Body of pancreas (tissue), 4 donors: ENCODE results near the gene DGKI. TPM values are rescaled to one million over a fixed set of nuclear protein-coding genes. Genes with fewer than 3 reads are reported as not detected.

Experiments used
- ATAC-seq: fragments of 150-250 bp; one replicate; pipeline ENCODE4 v1.9.1; 2016
- DNase-seq, 4 donors: peaks; one replicate each; pipeline ENCODE4 v3.0.0-alpha.2; 2019
- H3K27ac ChIP-seq, 4 donors: fragments of 200-600 bp; sonication (generic); 1 replicate in 3 of 4; 2 replicates in 1 of 4; pipeline versions ENCODE4 v1.5.1 to v1.6.1; 2016 to 2019; ENCODE audit warnings: mild to moderate bottlenecking in 1 of 4, mixed read lengths in 1 of 4, moderate library complexity in 1 of 4
- H3K27me3 ChIP-seq, 2 donors: fragments of 200-600 bp; sonication (generic); one replicate each; pipeline ENCODE4 v1.6.0; 2016; ENCODE audit warnings: mild to moderate bottlenecking in 1 of 2
- H3K36me3 ChIP-seq, 2 donors: fragments of 200-600 bp; sonication (generic); replicated peaks in 1 of 2; 2 replicates each; pipeline ENCODE4 v1.5.1; 2016; ENCODE audit warnings: low read depth in 2 of 2; ENCODE audit not compliant: insufficient read depth in 1 of 2
- H3K4me1 ChIP-seq: fragments of 200-600 bp; sonication (generic); one replicate; pipeline ENCODE4 v1.6.0; 2016
- H3K4me3 ChIP-seq, 2 donors: fragments of 200-600 bp; sonication (generic); 1 replicate in 1 of 2; 2 replicates in 1 of 2; pipeline ENCODE4 v1.5.1; 2016 to 2019
- H3K9me3 ChIP-seq, 3 donors: fragments of 200-600 bp; sonication (generic); 1 replicate in 2 of 3; 2 replicates in 1 of 3; pipeline ENCODE4 v1.5.1; 2016
- POLR2A ChIP-seq, 3 donors: fragments of 450-650 bp; IDR thresholded peaks; one replicate each; pipeline ENCODE4 v1.6.1; 2016; ENCODE audit warnings: antibody characterized with exemption in 3 of 3, mild to moderate bottlenecking in 2 of 3
- WGBS, 2 donors: methylation state at CpG; one replicate each; pipeline ENCODE4 v1.1.5; 2017; 5-methylcytosine and 5-hydroxymethylcytosine counted together
- intact Hi-C: fragments of 100-400 bp; cut with DNase I; formaldehyde crosslinking; loops from one replicate; pipeline ENCODE4 v1.15.1; 2023
- total RNA-seq, 2 donors: library from RNA; depleted of rRNA; stranded (reverse); fragments of >200 nt; gene quantifications; one replicate each; pipeline ENCODE4 v1.1.0, GENCODE V29; 2016
- TF ChIP-seq, protein P1 (sequence below), 7 experiments: fragments of 450-650 bp in 4 of 7; fragments of 200-600 bp in 3 of 7; sonication (generic) in 3 of 7; IDR thresholded peaks; one replicate each; pipeline ENCODE4 v1.5.1; 2016 to 2019; ENCODE audit warnings: antibody characterized with exemption in 7 of 7

The DGKI gene
- total RNA-seq, 2 donors from 2014 or later: 2.6 TPM; not detected in 1

DNA sequence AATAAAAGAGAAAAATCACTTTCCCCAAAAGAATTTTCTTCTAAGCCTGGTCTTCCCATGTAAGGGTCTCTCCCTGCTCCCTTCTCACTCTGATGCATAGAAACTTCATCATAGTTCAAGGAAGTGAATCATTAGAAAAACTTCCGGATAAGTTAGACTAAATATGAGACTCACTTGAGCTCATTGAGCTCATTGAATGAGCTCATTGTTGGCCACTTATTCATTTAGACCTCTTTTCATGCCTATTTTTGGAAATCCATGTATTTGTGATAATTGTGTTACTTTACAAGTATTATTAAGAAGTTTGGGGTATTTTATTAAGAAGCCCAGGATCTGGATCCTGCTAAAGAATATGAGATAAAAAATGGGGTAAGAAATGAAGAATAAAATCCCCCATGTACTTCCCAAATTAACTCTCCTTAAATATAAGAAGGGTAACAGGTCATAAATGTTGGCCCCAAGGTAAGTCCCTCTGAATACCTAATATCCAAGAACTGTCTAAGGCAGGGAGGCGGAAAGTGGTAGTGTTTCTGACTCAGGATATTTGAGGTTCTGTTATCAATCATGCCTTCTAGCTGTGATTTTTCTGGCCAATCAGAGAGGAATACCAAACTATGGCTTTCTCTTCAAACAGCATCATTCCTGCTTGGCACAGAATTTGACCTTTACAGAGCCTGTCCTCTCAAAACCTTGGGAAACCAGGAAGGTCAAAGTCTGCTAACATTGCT lies 266.7 kb downstream of the DGKI start:
- no peak for DNase-seq

GRCh38 chr7:137578541-137578940 lies 268.2 kb downstream of the DGKI start:
- H3K27me3 ChIP-seq: no peaks in the 10 kb centered on the region
- no peaks in the 10 kb centered on the region for H3K4me1 ChIP-seq
- no peaks in the 10 kb centered on the region for H3K36me3 ChIP-seq
- TF ChIP-seq, protein P1, sequence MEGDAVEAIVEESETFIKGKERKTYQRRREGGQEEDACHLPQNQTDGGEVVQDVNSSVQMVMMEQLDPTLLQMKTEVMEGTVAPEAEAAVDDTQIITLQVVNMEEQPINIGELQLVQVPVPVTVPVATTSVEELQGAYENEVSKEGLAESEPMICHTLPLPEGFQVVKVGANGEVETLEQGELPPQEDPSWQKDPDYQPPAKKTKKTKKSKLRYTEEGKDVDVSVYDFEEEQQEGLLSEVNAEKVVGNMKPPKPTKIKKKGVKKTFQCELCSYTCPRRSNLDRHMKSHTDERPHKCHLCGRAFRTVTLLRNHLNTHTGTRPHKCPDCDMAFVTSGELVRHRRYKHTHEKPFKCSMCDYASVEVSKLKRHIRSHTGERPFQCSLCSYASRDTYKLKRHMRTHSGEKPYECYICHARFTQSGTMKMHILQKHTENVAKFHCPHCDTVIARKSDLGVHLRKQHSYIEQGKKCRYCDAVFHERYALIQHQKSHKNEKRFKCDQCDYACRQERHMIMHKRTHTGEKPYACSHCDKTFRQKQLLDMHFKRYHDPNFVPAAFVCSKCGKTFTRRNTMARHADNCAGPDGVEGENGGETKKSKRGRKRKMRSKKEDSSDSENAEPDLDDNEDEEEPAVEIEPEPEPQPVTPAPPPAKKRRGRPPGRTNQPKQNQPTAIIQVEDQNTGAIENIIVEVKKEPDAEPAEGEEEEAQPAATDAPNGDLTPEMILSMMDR (IDR thresholded peaks at IDR 0.05): no peak
- no peak for TF ChIP-seq POLR2A (IDR thresholded peaks at IDR 0.05)
- 70 to 79% methylated on average over 4 of the region's 4 CpGs for WGBS, 2 donors
- no peaks in the 10 kb centered on the region for H3K9me3 ChIP-seq
- H3K27ac ChIP-seq: no peak overlapping the region
- ATAC-seq (no peak), DNase-seq (no peak)
- intact Hi-C loops: no loop called here
- H3K4me3 ChIP-seq: no peak overlapping the region

More for the DNA sequence above, 266.7 kb downstream of the DGKI start:
- H3K27me3 ChIP-seq: no peaks in the 10 kb centered on the region
- no peak overlapping the region for H3K4me3 ChIP-seq
- no peak overlapping the region for H3K27ac ChIP-seq
- H3K4me1 ChIP-seq: no peaks in the 10 kb centered on the region
- no peaks in the 10 kb centered on the region for H3K36me3 ChIP-seq
- TF ChIP-seq, protein P1 (IDR thresholded peaks at IDR 0.05): no peak
- TF ChIP-seq POLR2A (IDR thresholded peaks at IDR 0.05): no peak
- WGBS, 2 donors: 79 to 81% methylated on average over 2 of the region's 2 CpGs
- intact Hi-C loops: no loop called here
- H3K9me3 ChIP-seq: no peaks in the 10 kb centered on the region
- ATAC-seq: no peak

DNA sequence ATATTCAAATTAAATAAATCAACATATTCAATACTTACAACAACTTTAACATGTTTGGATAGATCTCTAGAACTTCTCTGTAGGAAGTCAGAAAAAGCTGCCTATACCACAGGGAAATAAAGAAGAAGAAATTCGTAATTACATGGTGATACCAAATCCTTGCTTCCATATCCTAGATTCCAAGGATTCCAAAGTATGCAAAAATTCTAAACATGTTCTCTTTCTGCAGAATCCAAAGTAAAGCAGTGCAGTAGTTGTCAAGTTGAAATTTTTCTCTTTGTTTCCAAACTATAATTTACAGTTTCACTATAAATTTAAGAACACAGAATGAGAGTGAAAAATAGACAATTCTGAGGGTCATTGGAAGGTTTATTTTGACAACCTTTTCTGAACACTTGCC lies 269.6 kb downstream of the DGKI start:
- no peak for ATAC-seq
- Histone ChIP-seq H3K4me1 (no peaks in the 10 kb centered on the region), H3K36me3 (no peaks in the 10 kb centered on the region), H3K27me3 (no peaks in the 10 kb centered on the region), H3K27ac (no peak overlapping the region), H3K9me3 (no peaks in the 10 kb centered on the region), H3K4me3 (no peak overlapping the region)
- WGBS, 2 donors: 52 to 60% methylated on average over 1 of the region's 1 CpG
- intact Hi-C loops: no loop called here
- no peak for TF ChIP-seq POLR2A (IDR thresholded peaks at IDR 0.05)
- TF ChIP-seq, protein P1 (IDR thresholded peaks at IDR 0.05): no peak
- no peak for DNase-seq

GRCh38 chr7:137576481-137576880 lies 270.3 kb downstream of the DGKI start:
- intact Hi-C loops: no loop called here
- H3K36me3 ChIP-seq: no peaks in the 10 kb centered on the region
- no peak for ATAC-seq
- no peak overlapping the region for H3K27ac ChIP-seq
- no peaks in the 10 kb centered on the region for H3K27me3 ChIP-seq
- no peak for DNase-seq
- WGBS, 2 donors: 79 to 80% methylated on average over 3 of the region's 3 CpGs
- TF ChIP-seq, protein P1 (IDR thresholded peaks at IDR 0.05): no peak
- TF ChIP-seq POLR2A (IDR thresholded peaks at IDR 0.05): no peak
- no peaks in the 10 kb centered on the region for H3K9me3 ChIP-seq
- no peak overlapping the region for H3K4me3 ChIP-seq
- H3K4me1 ChIP-seq: no peaks in the 10 kb centered on the region

- Histone ChIP-seq H3K27ac (no peak overlapping the region), H3K36me3 (no peaks in the 10 kb centered on the region), H3K4me1 (no peaks in the 10 kb centered on the region), H3K4me3 (no peak overlapping the region), H3K9me3 (no peaks in the 10 kb centered on the region), H3K27me3 (no peaks in the 10 kb centered on the region)
- intact Hi-C loops: no loop called here
- DNase-seq (no peak), ATAC-seq (no peak)
- no peak for TF ChIP-seq POLR2A (IDR thresholded peaks at IDR 0.05)
- TF ChIP-seq, protein P1 (IDR thresholded peaks at IDR 0.05): no peak
These were observed 272.0 kb downstream of the DGKI start for GRCh38 chr7:137574812-137575211.
